K562 (cell line): ENCODE measurements around the gene HBQ1. TPM values are rescaled to one million over a fixed set of nuclear protein-coding genes. Genes with fewer than 3 reads are reported as not detected.

Source experiments
- ATAC-seq: fragments of 200-7000 bp; cut with Tn5 transposase; 3 replicates; pipeline ENCODE4 v1.9.1; 2020; ENCODE audit warnings: moderate library complexity
- BruUV-seq: library from RNA; stranded (reverse); fragments of 400-500 nt; replicated peaks from 2 replicates; lab custom pipeline; 2021; lab: Mats Ljungman, UMichigan
- CTCF ChIA-PET: fragments of 300-600 bp; formaldehyde crosslinking; extraction: SDS; loops from one replicate; lab custom pipeline; 2021; ENCODE audit warnings: low intra/inter-chr PET ratio; lab: Yijun Ruan, JAX
- POLR2A ChIA-PET: fragments of 300-600, 350-650 bp; sonication (Branson Sonifier 250); formaldehyde crosslinking; extraction: SDS; loops from one replicate; lab custom pipeline; 2021; ENCODE audit warnings: antibody characterized with exemption, inconsistent platforms; lab: Yijun Ruan, JAX
- DNase-seq, 4 experiments: peaks; one replicate each; pipeline versions ENCODE4 v3.0.0 to v3.0.0-alpha.2; 2011 to 2018; ENCODE audit warnings: low spot score in 3 of 4, mixed read lengths in 3 of 4; ENCODE audit errors: extremely low read depth in 1 of 4
- FAIRE-seq: peaks from 2 replicates; lab custom pipeline; 2011; peaks lifted over from hg19 to GRCh38; lab: Jason Lieb, UNC
- H2AFZ ChIP-seq: 2 replicates; pipeline ENCODE4 v1.6.0; 2011; ENCODE audit warnings: low read depth, low read length, control low read depth, inconsistent platforms
- H3K27ac ChIP-seq: fragments of 200-600 bp; 3 replicates; pipeline ENCODE4 v1.8.0; 2011; ENCODE audit warnings: low read depth, mild to moderate bottlenecking, control low read depth, inconsistent platforms, low read length, moderate library complexity, mixed read lengths; ENCODE audit errors: extremely low read depth
- H3K27me3 ChIP-seq, 2 experiments: fragments of 300-600 bp in 1 of 2; 2 replicates in 1 of 2; 3 replicates in 1 of 2; pipeline versions ENCODE4 v1.6.0 to v1.8.0; 2011; ENCODE audit warnings: inconsistent platforms in 2 of 2, low read length in 2 of 2, mild to moderate bottlenecking in 1 of 2, mixed read lengths in 1 of 2, moderate library complexity in 1 of 2; ENCODE audit not compliant: control insufficient read depth in 2 of 2, insufficient read depth in 2 of 2
- H3K36me3 ChIP-seq: fragments of 300-600 bp; 3 replicates; pipeline ENCODE4 v1.8.0; 2011; ENCODE audit warnings: mild to moderate bottlenecking, low read length, inconsistent platforms; ENCODE audit not compliant: control insufficient read depth, insufficient read depth
- H3K4me1 ChIP-seq, 2 experiments: fragments of 200-600 bp in 1 of 2; replicated peaks in 1 of 2; 2 replicates in 1 of 2; 3 replicates in 1 of 2; pipeline versions ENCODE4 v1.5.1 to v1.8.0; 2011; ENCODE audit warnings: inconsistent platforms in 2 of 2, low read length in 2 of 2, mild to moderate bottlenecking in 1 of 2, mixed read lengths in 1 of 2, moderate library complexity in 1 of 2; ENCODE audit not compliant: control insufficient read depth in 2 of 2, insufficient read depth in 2 of 2
- H3K4me2 ChIP-seq: 2 replicates; pipeline ENCODE4 v1.6.1; 2011; ENCODE audit warnings: low read length, control low read depth, inconsistent platforms, mixed read lengths; ENCODE audit not compliant: insufficient read depth
- H3K4me3 ChIP-seq: fragments of 200-600 bp; sonication (generic), shearing (Covaris generic); 2 replicates; pipeline ENCODE4 v1.5.1; 2016; ENCODE audit warnings: control low read depth, inconsistent platforms
- H3K79me2 ChIP-seq: fragments of 200-600 bp; 3 replicates; pipeline ENCODE4 v1.8.0; 2011; ENCODE audit warnings: low read length, inconsistent platforms; ENCODE audit not compliant: control insufficient read depth, insufficient read depth
- H3K9ac ChIP-seq, 2 experiments: 2 replicates each; pipeline versions ENCODE4 v1.6.0 to v1.6.1; 2011; ENCODE audit warnings: low read depth in 2 of 2, low read length in 2 of 2, control low read depth in 1 of 2, inconsistent platforms in 1 of 2, mild to moderate bottlenecking in 1 of 2, mixed read lengths in 1 of 2; ENCODE audit not compliant: insufficient read depth in 1 of 2
- H3K9me1 ChIP-seq: one replicate; pipeline ENCODE4 v1.6.0; 2011; ENCODE audit warnings: inconsistent platforms, mild to moderate bottlenecking, low read length, moderate library complexity; ENCODE audit not compliant: control insufficient read depth, insufficient read depth
- H3K9me3 ChIP-seq: replicated peaks from 2 replicates; pipeline ENCODE4 v1.5.1; 2011; ENCODE audit warnings: low read depth, low read length, inconsistent platforms; ENCODE audit not compliant: control insufficient read depth, insufficient read depth
- H4K20me1 ChIP-seq: replicated peaks from 2 replicates; pipeline ENCODE4 v1.6.1; 2011; ENCODE audit warnings: low read length, inconsistent platforms, mixed read lengths; ENCODE audit not compliant: control insufficient read depth, insufficient read depth
- CGGBP1 ChIP-seq: fragments of 250-450 bp; sonication (Bioruptor Pico); IDR thresholded peaks from 2 replicates; pipeline ENCODE4 v1.9.0; 2021; ENCODE audit warnings: mild to moderate bottlenecking
- FOXK2 ChIP-seq, 2 experiments: fragments of 450-650 bp; IDR thresholded peaks in 1 of 2; conservative IDR thresholded peaks in 1 of 2; 2 replicates each; pipeline ENCODE4 v1.6.1; 2016; ENCODE audit warnings: low read depth in 2 of 2, mild to moderate bottlenecking in 1 of 2
- ZNF165 ChIP-seq: fragments of 250-450 bp; sonication (Bioruptor Pico); IDR thresholded peaks from 2 replicates; pipeline ENCODE4 v1.4.0; 2020; ENCODE audit warnings: borderline replicate concordance
- ZNF184 ChIP-seq: sonication (generic); formaldehyde crosslinking; IDR thresholded peaks from 2 replicates; pipeline ENCODE4 v1.5.0; 2020; ENCODE audit warnings: missing genetic modification reagents
- ZNF197 ChIP-seq: fragments of 200-800 bp; sonication (Bioruptor generic); IDR thresholded peaks from 2 replicates; pipeline ENCODE4 v1.6.1; 2016; ENCODE audit warnings: low read depth, missing genetic modification characterization, missing compliant biosample characterization
- ZNF512 ChIP-seq: IDR thresholded peaks from 2 replicates; pipeline ENCODE4 v1.6.1; 2016; ENCODE audit warnings: missing genetic modification characterization, missing compliant biosample characterization
- WGBS: fragments of 100-300 bp; shearing (Covaris generic); methylation state at CpG from one replicate; pipeline ENCODE4 v1.1.6; 2016; ENCODE audit warnings: low coverage, mixed read lengths; ENCODE audit not compliant: insufficient coverage; ENCODE audit errors: missing lambda C conversion rate; 5-methylcytosine and 5-hydroxymethylcytosine counted together
- in situ Hi-C: fragments of 300-500 bp; cut with MboI; formaldehyde crosslinking; loops from 4 replicates; pipeline ENCODE4 v1.15.0; 2018; ENCODE audit warnings: inconsistent platforms, mixed read lengths
- intact Hi-C: fragments of 100-400 bp; cut with micrococcal nuclease; formaldehyde crosslinking; loops from 2 replicates; pipeline ENCODE4 v1.14.2; 2022
- polyA plus RNA-seq, 8 experiments: library from polyadenylated mRNA; depleted of rRNA in 4 of 8; stranded (reverse) in 5 of 8; unstranded in 3 of 8; fragments of >200 nt; fragmentation: Nextera tagmentation in 2 of 8; fragmentation: Illumina TruSeq in 1 of 8; extraction: Ambion mirVana in 2 of 8; extraction: Trizol in 1 of 8; gene quantifications; 2 replicates each; pipeline versions ENCODE4 v1.2.1 to v1.2.3, GENCODE V29; 2011 to 2014; ENCODE audit warnings: inconsistent platforms in 1 of 8, missing spikeins in 1 of 8
- total RNA-seq, 7 experiments: library from RNA; depleted of rRNA in 6 of 7; stranded (reverse); fragments of >200 nt in 6 of 7; fragmentation: Illumina TruSeq in 2 of 7; extraction: Trizol in 2 of 7; gene quantifications; 2 replicates each; pipeline versions ENCODE4 v1.2.1 to v1.2.3, GENCODE V29; 2011 to 2021; ENCODE audit warnings: low replicate concordance in 1 of 7
- TF ChIP-seq, protein P1 (sequence below): fragments of 250-450 bp; sonication (Bioruptor Pico); IDR thresholded peaks from 2 replicates; pipeline ENCODE4 v1.8.0; 2022; ENCODE audit warnings: moderate library complexity, mild to moderate bottlenecking, inconsistent platforms
- TF ChIP-seq, protein P2 (sequence below): fragments of 450-650 bp; IDR thresholded peaks from 2 replicates; pipeline ENCODE4 v1.6.1; 2016
- TF ChIP-seq, protein P3 (sequence below): sonication (generic); formaldehyde crosslinking; IDR thresholded peaks from 2 replicates; pipeline ENCODE4 v1.8.0; 2022; ENCODE audit warnings: missing genetic modification reagents, mild to moderate bottlenecking, borderline replicate concordance

The HBQ1 gene
- total and polyA plus RNA-seq, 9 of the 15 experiments (the other 6 are each of a cell fraction or from before 2014, with no cell fraction given), result 2.3 to 190 (median 19.8) TPM

- H2AFZ ChIP-seq, result peak overlapping the region; percentile 82
Observed at GRCh38 chr16:155031-155398, 25.2 kb upstream of the HBQ1 start.

More at GRCh38 chr16:155031-155398, 25.2 kb upstream of the HBQ1 start:
- ChIA-PET POLR2A (no interaction called here), CTCF (no interaction called here)
- intact Hi-C loops (no loop called here), in situ Hi-C loops (no loop called here)
- Histone ChIP-seq H3K27ac (peak overlapping the region; percentile 77), H3K36me3 (no peaks in the 10 kb centered on the region), H3K9me1 (no peaks in the 10 kb centered on the region), H3K9ac (peak overlapping the region; percentile 68 to 86; a peak in 3 of 4 replicates), H3K79me2 (peaks cover 2% of the 10 kb centered on the region; the same call in 1 of the 3 replicates), H3K4me1 (peaks cover 20 to 26% of the 10 kb centered on the region in 2 experiments; a peak in 4 of 5 replicates), H3K27me3 (no peaks in the 10 kb centered on the region), H4K20me1 (no peaks in the 10 kb centered on the region), H3K4me2 (peak overlapping the region; percentile 78), H3K9me3 (0 out of 2 replicates have a peak, but pooled peaks cover 2% of the 10 kb centered on the region), H3K4me3 (peak overlapping the region; percentile 55)
- FAIRE-seq (no peak), DNase-seq (no peak), ATAC-seq (no peak)
- TF ChIP-seq ZNF197 (no peak), CGGBP1 (CRISPR knock-in tag) (no peak), ZNF165 (CRISPR knock-in tag) (no peak), ZNF184 (CRISPR knock-in tag) (no peak), ZNF512 (tag) (no peak), FOXK2 (conservative IDR thresholded peaks at IDR 0.05 in 1 of 2, IDR thresholded peaks at IDR 0.05 in 1 of 2; ENCODE audit: low read depth in 2 of 2) (no peak)
- TF ChIP-seq, protein P1, sequence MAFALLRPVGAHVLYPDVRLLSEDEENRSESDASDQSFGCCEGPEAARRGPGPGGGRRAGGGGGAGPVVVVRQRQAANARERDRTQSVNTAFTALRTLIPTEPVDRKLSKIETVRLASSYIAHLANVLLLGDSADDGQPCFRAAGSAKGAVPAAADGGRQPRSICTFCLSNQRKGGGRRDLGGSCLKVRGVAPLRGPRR, result no peak
- TF ChIP-seq, protein P2, sequence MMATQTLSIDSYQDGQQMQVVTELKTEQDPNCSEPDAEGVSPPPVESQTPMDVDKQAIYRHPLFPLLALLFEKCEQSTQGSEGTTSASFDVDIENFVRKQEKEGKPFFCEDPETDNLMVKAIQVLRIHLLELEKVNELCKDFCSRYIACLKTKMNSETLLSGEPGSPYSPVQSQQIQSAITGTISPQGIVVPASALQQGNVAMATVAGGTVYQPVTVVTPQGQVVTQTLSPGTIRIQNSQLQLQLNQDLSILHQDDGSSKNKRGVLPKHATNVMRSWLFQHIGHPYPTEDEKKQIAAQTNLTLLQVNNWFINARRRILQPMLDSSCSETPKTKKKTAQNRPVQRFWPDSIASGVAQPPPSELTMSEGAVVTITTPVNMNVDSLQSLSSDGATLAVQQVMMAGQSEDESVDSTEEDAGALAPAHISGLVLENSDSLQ, result no peak
- TF ChIP-seq, protein P3, sequence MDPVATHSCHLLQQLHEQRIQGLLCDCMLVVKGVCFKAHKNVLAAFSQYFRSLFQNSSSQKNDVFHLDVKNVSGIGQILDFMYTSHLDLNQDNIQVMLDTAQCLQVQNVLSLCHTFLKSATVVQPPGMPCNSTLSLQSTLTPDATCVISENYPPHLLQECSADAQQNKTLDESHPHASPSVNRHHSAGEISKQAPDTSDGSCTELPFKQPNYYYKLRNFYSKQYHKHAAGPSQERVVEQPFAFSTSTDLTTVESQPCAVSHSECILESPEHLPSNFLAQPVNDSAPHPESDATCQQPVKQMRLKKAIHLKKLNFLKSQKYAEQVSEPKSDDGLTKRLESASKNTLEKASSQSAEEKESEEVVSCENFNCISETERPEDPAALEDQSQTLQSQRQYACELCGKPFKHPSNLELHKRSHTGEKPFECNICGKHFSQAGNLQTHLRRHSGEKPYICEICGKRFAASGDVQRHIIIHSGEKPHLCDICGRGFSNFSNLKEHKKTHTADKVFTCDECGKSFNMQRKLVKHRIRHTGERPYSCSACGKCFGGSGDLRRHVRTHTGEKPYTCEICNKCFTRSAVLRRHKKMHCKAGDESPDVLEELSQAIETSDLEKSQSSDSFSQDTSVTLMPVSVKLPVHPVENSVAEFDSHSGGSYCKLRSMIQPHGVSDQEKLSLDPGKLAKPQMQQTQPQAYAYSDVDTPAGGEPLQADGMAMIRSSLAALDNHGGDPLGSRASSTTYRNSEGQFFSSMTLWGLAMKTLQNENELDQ (CRISPR knock-in tag), result no peak
- BruUV-seq, result no TSS peak
- WGBS, result 80% methylated on average over 4 of the region's 7 CpGs
